Stimulated activated CD8-positive, alpha-beta memory T cell treated with anti-CD3 and anti-CD28 coated beads, Interleukin-2, amount 100 ng/mL, for 1 hour (primary cell): Measurements from ENCODE around the gene RABEP2.
"Not testable (repeated sequence)": the region's sequence is repeated elsewhere in the genome, so short reads cannot be mapped to it uniquely, and the experiment has no call there.

Experiments used
- DNase-seq, 2 donors: peaks; one replicate each; pipeline ENCODE4 v3.0.0-alpha.2; 2020; ENCODE audit warnings: low read depth in 2 of 2

RABEP2 gene

GRCh38 chr16:28903344-28904042, 21.5 kb downstream of the RABEP2 start:
- no peak for DNase-seq

DNA sequence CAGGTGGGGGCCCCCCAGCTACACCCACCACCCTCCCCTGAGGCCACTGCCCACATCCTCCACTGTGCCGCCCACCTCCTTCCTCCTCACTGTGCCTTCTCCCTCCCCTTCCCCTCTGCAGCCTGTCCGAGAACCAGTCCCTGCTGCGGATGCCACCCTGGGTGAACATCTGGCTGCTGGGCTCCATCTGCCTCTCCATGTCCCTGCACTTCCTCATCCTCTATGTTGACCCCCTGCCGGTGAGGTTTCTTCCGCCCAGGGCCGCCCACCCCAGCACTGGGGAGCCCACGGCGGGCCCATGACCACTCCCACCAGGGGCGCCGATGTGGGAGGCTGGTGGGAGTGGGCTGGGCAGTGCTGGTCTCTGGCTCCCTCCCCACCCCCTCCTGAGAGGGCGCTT, 22.1 kb downstream of the RABEP2 start:
- DNase-seq: no peak

DNA sequence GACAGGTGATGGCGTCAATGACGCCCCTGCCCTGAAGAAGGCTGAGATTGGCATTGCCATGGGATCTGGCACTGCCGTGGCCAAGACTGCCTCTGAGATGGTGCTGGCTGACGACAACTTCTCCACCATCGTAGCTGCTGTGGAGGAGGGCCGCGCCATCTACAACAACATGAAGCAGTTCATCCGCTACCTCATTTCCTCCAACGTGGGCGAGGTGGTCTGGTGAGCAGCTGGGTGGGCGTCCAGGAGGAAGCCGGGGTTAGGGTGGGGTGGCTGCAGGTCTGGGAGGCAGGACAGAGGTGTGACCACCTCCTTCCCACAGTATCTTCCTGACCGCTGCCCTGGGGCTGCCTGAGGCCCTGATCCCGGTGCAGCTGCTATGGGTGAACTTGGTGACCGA, 23.2 kb downstream of the RABEP2 start:
- DNase-seq: no peak

GRCh38 chr16:28900601-28901000, 24.4 kb downstream of the RABEP2 start:
- DNase-seq: no peak

DNA sequence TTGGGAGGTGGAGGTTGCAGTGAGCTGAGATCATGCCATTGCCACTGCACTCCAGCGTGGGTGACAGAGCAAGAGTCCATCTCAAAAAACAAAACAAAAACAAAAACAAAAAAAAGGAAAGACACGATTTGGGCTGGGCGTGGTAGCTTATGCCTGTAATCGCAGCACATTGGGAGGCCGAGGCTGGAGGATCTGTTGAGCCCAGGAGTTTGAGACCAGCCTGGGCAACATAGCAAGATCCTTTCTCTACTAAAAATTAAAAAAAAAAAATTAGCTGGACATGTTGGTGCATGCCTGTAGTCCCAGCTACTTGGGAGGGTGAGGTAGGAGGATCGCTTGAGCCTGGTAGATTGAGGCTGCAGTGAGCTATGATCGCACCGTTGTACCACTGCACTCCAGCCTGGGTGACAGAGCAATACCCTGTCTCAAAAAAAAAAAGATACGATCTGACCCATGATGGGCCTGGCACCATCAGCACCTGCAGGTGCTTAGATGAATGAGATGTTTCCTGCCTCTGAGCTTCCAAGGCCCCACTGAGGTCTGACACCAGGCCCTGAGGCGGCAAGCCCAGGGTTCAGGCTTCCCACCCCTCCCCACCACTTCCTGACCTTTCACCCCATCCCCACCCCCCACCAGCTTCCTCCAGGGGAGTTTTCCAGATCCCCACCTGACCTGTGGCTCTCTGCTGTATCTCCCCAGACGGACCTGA, 25.0 kb downstream of the RABEP2 start:
- DNase-seq: no peak

GRCh38 chr16:28898942-28899341, 26.1 kb downstream of the RABEP2 start:
- no peak for DNase-seq

GRCh38 chr16:28898266-28898665, 26.8 kb downstream of the RABEP2 start:
- no peak for DNase-seq

- no peak for DNase-seq
These were observed 27.2 kb downstream of the RABEP2 start for GRCh38 chr16:28897826-28898225.

GRCh38 chr16:28895609-28896008, 29.4 kb downstream of the RABEP2 start:
- no peak for DNase-seq

DNA sequence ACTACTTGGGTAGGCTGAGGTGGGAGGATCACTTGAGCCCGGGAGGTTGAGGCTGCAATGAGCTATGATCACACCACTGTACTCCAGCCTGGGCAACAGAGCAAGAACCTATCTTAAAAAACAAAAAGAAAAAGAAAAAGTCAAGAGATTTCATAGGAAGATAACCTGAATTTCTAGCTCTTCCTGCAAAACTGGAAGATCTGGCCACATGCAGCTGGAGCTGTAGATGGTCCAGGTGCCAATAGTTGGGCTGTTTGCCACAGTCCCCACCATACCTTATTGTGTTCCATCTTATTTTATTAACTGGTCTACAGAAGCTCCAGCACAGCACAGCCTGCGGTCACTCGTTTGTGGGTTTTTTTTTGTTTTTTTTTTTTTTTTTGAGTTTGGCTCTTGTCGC, 31.7 kb downstream of the RABEP2 start:
- no peak for DNase-seq

GRCh38 chr16:28891964-28892890, 32.8 kb downstream of the RABEP2 start:
- no peak for DNase-seq

- DNase-seq: not testable (repeated sequence)
These were observed 34.7 kb downstream of the RABEP2 start for GRCh38 chr16:28890355-28890754.

DNA sequence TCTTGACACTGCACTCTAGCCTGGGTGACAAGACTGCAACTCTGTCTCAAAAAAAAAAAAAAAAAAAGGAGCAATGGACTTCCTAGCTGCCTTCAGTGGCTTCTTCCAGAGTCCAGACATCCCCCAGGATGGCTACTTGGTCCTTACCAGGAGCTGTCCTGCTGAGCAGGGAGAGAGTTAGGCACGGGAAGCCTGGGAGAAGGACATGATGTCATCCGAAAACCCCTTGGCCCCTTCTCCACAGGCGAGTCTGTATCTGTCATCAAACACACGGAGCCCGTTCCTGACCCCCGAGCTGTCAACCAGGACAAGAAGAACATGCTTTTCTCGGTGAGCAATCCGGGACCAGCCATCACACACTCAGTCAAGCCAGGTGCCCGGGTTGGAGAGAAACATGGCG, 38.1 kb downstream of the RABEP2 start:
- DNase-seq: no peak

DNA sequence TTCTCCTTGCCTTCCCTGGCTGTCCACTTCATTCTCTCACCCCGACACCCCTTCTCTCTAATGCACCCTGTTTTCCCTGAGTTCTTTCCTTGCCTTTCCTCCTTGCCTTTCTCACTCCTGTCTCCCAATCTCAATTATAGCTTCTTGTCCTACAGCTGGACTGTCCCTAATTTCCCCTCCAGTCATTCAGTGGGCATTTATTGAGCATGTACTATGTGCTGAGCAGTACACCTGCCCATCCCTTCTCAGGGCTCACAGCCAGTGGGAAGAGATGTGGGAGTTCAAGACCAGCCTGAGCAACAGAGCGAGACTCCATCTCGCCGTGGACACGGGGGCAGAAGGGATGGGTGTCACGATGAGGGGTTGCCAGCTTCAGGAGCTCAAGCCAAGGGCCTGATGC, 41.0 kb downstream of the RABEP2 start:
- DNase-seq: no peak

GRCh38 chr16:28883221-28883996, 41.6 kb downstream of the RABEP2 start:
- no peak for DNase-seq

DNA sequence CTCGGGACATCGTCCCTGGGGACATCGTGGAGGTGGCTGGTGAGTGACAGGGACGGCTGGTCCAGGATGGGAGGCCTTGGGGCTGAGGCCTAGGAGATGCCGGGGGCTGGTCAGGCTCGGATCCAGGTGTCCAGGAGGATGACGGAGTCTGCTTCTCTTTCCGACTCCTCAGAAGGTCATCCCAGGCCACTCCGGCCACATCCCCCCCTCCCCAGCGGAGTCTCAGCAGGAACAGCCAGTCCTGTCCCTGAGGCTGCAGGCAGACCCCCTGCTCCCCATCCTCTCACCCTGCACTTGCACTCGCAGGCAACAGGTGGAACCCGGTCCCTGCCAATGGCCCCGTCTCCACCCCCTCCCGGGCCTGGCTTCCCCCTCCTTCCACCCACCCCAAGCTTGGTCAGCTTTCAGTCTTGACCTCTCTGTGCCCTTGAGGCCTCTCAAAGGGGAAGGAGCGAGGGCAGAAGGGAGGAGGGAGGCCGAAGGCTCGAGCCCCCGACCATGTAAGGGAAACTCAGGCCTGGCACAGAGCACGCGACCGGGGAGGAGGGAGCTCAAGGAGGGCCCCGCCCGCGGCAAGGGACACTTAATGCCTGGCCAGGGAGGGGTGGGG, 42.4 kb downstream of the RABEP2 start:
- no peak for DNase-seq

- DNase-seq: not testable (repeated sequence)
These were observed 43.5 kb downstream of the RABEP2 start for GRCh38 chr16:28881565-28881964.

DNA sequence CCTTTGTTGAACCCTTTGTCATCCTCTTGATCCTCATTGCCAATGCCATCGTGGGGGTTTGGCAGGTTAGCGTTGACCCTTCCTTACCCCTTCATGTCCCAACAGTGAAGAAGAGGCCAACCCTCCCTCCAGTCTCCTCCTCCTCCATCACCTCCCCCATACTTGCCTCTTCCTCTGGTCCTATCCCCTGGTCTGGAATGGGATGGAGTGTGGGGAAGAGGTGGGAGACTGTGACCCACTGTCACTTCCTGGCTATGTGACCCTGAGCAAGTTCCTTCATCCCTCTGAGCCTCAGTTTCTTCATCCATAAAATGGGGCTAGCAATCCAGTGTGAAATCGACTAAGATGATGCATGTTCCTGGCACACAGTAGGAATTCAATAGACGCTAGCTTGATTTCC, 44.1 kb downstream of the RABEP2 start:
- DNase-seq: no peak

GRCh38 chr16:28880589-28880915, 44.5 kb downstream of the RABEP2 start:
- DNase-seq: no peak

DNA sequence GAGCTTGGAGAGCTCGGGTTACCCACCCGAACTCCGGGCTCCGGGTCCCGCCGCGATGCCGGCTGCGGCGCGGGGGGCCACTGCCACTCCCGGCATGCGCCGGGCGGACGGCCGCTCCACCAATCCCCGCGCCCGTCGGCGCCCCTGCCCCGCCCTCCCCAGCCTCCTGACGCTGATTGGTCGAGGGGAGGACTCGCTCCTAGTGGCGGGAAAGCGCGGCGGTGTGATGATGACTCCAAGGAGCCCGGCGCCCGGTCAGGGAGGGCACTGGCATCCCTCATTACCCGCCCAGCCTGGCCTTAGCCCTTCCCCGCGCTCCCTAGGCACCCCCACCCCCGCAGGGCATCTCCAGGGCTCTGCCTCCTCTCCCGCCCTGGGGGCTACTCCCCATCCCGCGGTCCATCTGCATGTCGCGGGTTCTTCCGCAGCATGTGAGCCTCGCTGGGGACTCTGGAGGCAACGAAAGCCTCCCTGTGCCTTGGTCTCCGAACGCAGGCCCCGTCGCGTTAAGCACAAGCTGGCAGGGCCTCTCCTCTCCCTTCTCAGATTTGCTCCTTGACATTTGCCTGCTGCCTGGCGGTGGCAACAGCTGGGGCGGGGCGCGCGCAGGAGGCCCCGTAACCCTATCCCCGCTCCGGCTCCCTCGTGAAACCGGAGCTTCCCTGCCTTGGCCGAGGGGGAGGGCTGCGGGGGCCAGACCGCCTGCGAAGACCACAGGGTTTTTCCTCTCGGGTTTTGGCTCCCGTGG, 45.0 kb downstream of the RABEP2 start:
- peak; percentile 76 to 85 for DNase-seq
